ENCODE measurements around the gene SLC6A3.

SLC6A3 gene

GRCh38 chr5:1371218-1371971 lies 73.8 kb downstream of the SLC6A3 start:
- TF ChIP-seq CTCF (IDR thresholded peaks at IDR 0.05; ENCODE audit: insufficient read depth, missing control alignments), result no peak
- FAIRE-seq (no peak), DNase-seq (ENCODE audit: insufficient read length, low spot score) (no peak)

GRCh38 chr5:1370006-1370405 lies 75.2 kb downstream of the SLC6A3 start:
- DNase-seq (ENCODE audit: insufficient read length, low spot score) (no peak), FAIRE-seq (no peak)
- no peak for TF ChIP-seq CTCF (IDR thresholded peaks at IDR 0.05; ENCODE audit: insufficient read depth, missing control alignments)

GRCh38 chr5:1368756-1369155 lies 76.5 kb downstream of the SLC6A3 start:
- DNase-seq (ENCODE audit: insufficient read length, low spot score), result no peak
- no peak for FAIRE-seq
- no peak for TF ChIP-seq CTCF (IDR thresholded peaks at IDR 0.05; ENCODE audit: insufficient read depth, missing control alignments)

- no peak for FAIRE-seq
- DNase-seq (ENCODE audit: insufficient read length, low spot score), result no peak
Observed at GRCh38 chr5:1368236-1368635, 77.0 kb downstream of the SLC6A3 start.

GRCh38 chr5:1367149-1367548 lies 78.1 kb downstream of the SLC6A3 start:
- TF ChIP-seq CTCF (IDR thresholded peaks at IDR 0.05; ENCODE audit: insufficient read depth, missing control alignments), result no peak
- no peak for FAIRE-seq
- DNase-seq (ENCODE audit: insufficient read length, low spot score), result no peak

More at GRCh38 chr5:1368236-1368635, 77.0 kb downstream of the SLC6A3 start:
- TF ChIP-seq CTCF (IDR thresholded peaks at IDR 0.05; ENCODE audit: insufficient read depth, missing control alignments), result no peak

GRCh38 chr5:1366514-1366913 lies 78.7 kb downstream of the SLC6A3 start:
- no peak for TF ChIP-seq CTCF (IDR thresholded peaks at IDR 0.05; ENCODE audit: insufficient read depth, missing control alignments)
- DNase-seq (ENCODE audit: insufficient read length, low spot score) (no peak), FAIRE-seq (no peak)

GRCh38 chr5:1364211-1364610 lies 81.0 kb downstream of the SLC6A3 start:
- no peak for FAIRE-seq
- no peak for DNase-seq (ENCODE audit: insufficient read length, low spot score)

More at GRCh38 chr5:1364211-1364610, 81.0 kb downstream of the SLC6A3 start:
- no peak for TF ChIP-seq CTCF (IDR thresholded peaks at IDR 0.05; ENCODE audit: insufficient read depth, missing control alignments)

All from D721Med (cell line).